IPS-11a (cell line): ENCODE results near the gene LMTK3.

Source experiments
- H3K4me3 ChIP-seq: one replicate; pipeline ENCODE4 v1.5.1; 2013; ENCODE audit warnings: low read depth, low read length, control low read depth

The LMTK3 gene

DNA sequence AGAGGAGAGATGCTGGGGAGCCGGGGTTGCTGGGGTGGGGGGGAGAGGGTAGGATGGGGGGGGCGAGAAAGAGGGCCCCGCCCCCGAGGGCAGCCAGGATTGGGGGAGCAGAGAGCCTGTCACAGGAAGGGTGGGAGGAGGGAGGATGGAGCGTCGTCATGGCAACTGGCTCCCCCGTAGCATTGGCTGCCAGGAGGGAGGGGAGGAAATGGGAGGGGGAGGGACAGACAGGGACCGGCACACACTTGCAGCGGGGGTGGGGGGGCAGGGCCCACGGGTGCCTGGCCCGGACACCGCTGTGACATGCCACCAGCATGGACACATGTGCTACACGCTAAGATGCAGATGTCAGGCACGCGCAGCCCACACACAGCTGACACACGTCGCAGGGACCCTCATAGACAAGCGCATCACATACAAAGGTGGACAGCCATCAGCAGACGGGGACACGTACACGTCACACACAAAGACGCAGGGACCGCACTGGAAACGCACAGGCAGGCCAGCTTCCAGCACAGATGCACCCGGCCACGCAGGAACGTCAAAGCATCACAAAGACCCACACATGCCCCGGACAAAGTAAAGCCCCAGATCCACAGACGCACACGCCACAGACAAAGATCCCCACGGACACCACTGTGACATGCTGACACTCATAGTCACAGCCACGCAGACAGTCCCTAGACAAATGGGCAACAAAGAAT lies at the start of gene LMTK3:
Gene LMTK3 (minus strand): TSS at position 36 of the 704 bp plus-strand sequence. CDS start 259 bp downstream, outside the sequence.
- H3K4me3 ChIP-seq: peak within 1 kb of the TSS; percentile 30

GRCh38 chr19:48561412-48561811 lies 49.8 kb upstream of the LMTK3 start:
- no peak overlapping the region for H3K4me3 ChIP-seq

GRCh38 chr19:48560095-48560530 lies 48.5 kb upstream of the LMTK3 start:
- H3K4me3 ChIP-seq: no peak overlapping the region

DNA sequence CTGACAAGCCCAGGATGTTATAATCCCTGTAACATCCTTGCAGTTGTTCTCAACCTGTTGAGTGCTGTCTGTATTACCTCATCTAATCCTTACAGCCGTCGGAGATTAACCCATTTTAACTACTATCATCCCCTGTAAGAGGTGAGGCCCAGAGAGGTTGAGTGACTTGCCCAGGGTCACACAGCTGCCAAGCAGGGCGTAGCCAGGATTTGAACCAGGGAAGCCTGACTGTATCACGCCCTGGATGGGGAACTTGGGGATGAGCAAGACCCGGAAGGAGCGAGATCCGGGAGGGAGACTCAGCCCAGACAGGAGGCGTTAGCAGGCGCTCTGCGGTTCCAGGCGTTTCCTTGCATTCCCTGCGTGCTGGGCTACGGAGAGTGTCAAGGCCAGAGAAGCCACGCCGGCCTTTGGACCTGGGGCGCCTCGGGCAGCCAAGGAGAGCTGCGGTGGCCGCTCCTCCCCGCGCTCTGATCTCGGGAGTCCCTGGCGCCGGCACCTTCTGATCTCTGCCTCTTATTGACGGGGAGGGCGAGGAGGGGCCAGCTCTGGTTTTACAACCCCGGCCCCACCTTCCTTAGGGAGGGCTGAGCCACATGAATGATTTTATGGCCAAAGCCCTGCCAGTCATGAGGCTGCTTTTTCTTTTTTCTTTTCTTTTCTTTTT lies 46.5 kb upstream of the LMTK3 start:
- no peak overlapping the region for H3K4me3 ChIP-seq

GRCh38 chr19:48556825-48557224 lies 45.2 kb upstream of the LMTK3 start:
- no peak overlapping the region for H3K4me3 ChIP-seq

- no peak overlapping the region for H3K4me3 ChIP-seq
These were observed 44.5 kb upstream of the LMTK3 start for GRCh38 chr19:48556163-48556562.

DNA sequence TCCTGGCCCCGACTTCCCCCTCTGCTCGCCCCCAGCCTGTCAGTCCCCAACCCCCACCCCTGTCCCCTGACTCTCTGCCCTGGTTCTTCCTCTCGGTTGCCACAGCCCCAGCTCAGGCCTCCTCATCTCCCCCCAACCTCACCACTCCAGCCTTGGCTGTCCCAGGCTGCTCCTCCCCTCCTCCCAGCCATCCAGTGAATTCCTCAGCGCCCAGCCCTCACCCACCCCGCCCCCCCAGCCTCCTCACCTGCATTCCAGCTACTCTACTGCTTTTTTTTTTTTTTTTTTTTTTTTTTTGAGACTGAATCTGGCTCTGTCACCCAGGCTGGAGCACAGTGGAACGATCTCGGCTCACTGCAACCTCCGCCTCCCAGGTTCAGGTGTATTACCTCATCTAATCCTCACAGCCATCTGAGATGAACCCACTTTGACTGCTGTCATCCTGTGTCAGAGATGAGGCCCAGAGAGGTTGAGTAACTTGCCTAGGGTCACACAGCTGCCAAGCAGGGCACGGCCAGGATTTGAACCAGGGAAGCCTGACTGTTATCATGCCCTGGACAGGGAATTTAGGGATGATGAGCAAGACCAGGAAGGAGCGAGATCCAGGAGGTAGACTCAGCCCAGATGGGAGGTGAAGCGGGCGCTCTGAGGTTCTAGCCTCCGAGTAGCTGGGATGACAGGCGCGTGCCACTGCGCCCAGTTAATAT lies 42.9 kb upstream of the LMTK3 start:
- no peak overlapping the region for H3K4me3 ChIP-seq

DNA sequence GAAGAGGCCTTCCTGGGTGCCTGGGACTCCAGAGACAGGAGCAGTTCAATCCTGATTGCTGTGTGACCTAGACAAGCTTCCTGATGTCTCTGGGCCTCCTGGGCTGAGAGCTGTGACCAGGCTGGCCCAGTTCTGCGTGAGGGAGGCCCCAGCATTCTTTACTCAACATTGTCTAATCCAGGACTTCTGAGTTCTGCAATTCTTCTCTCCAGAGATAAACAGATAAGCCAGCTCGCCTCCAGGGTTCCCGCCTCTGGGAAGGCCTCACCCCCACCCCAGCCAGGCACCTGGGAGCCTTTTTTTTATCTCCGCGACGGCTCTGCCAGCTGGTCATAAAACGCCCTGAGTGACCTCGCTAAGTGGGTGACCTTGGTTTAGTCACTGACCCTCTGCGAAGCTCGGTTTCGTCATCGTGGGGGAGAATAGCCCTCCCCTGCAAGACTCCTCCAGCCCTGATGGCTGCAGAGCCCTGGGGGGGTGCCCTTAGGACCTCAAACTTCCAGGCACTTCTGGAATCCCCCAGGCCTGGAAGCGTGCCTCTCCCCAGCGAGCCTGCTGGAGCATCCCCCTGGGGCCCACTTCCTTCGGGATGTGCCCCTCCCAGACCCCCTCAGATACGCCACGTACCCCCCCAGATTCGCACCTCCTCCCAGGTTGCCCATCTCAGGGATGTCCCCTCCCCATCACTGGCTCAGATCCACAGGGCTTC lies 42.2 kb upstream of the LMTK3 start:
- no peak overlapping the region for H3K4me3 ChIP-seq

DNA sequence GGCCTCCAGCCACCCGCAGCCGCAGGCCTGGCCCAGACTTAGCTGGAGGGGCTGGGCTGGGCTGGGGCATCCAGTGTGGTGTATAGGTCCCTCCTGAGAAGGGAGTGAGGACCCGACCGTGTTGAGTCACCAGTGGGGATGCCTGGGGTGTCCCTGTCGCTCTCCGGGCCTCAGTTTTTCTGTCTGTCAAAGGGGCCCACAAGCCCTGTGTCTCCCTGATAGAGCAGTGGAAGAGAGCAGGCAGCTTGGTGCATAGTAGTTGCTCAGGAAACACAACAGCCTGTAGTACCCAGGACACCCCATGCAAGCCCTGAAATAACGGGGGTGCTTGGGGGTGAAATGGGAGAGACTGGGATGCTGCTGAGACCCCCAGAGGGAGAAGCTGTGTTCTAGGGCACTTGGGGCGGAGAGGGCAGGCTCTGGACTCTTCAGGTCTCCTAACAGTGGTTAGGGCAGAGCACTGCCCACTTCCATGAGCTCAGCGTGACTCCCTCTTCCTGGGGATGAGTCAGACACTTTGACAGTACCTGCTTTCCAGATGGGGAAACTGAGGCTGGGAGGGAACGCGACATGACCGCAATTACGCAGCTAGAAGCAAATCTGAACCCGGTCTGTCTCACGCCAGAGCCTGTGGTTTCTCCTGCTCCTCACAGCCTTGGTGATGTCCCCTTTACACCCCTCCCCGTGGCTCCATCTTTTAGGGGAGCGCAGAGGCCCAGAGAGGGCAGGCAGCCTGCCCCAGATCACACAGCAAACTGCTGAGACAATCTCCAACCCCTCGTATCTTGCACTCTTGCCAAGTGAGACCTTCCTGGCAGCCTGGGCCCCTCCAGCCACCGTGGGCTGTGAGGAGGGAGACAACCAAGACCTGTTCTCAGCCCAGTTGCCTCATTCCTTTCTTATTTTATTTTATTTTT lies 41.0 kb upstream of the LMTK3 start:
- no peak overlapping the region for H3K4me3 ChIP-seq

- H3K4me3 ChIP-seq: no peak within 1 kb of the TSS
These were observed 40.0 kb upstream of the LMTK3 start, which contains the start of gene SULT2B1 for GRCh38 chr19:48551437-48552302. Gene SULT2B1 (plus strand): TSS chr19:48552172. CDS start chr19:48552253, 81 bp downstream.

DNA sequence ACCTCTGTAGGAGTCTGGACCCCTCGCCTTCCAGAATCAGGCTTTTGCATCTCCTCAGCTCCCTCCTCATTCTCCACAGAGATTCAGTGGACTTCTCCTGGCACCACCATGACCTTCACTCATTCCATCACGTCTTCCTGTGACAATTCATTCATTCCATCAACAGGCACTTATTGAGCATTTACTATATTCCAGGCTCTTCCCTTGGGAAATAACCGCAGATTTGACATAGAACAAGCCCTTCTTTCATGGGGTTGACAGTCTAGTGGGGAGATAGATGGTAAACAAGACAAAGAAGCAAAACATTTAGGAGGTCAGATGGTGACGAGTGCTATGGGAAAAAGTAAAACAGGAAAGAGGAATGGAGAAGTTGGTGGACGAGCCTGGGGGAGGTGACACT lies 37.7 kb upstream of the LMTK3 start:
- H3K4me3 ChIP-seq: no peak overlapping the region

DNA sequence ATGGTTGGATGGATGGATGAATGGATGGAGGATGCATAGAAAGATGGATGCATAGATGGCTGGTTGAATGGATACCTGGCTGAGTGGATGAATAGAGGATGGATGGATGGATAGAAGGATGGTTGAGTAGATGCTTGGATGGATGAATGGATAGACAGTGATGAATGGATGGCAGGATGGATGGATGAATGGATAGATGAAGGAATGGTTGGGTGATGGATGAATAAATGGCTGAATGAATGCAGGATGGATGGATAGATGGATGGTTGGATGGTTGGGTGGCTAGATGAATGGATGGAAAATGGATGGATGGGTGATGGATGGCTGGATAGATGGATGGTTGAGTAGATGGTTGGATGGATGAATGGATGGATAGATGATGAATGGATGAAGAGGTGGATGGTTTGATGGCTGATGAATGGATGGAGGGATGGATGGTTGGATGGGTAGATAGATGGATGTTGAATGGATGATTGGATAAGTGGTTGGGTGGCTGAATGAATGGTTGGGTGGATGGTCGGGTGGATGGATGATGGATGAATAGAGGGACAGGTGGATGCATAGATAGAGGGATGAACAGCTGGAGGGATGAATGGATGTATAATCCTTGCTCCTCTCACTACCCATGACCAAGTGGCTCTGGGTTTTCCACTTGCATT lies 36.7 kb upstream of the LMTK3 start:
- H3K4me3 ChIP-seq: no peak overlapping the region

- no peak overlapping the region for H3K4me3 ChIP-seq
These were observed 36.1 kb upstream of the LMTK3 start for GRCh38 chr19:48547722-48548121.

- no peak overlapping the region for H3K4me3 ChIP-seq
These were observed 33.5 kb upstream of the LMTK3 start for GRCh38 chr19:48544856-48545750.

GRCh38 chr19:48543121-48543710 lies 31.6 kb upstream of the LMTK3 start:
- no peak overlapping the region for H3K4me3 ChIP-seq

DNA sequence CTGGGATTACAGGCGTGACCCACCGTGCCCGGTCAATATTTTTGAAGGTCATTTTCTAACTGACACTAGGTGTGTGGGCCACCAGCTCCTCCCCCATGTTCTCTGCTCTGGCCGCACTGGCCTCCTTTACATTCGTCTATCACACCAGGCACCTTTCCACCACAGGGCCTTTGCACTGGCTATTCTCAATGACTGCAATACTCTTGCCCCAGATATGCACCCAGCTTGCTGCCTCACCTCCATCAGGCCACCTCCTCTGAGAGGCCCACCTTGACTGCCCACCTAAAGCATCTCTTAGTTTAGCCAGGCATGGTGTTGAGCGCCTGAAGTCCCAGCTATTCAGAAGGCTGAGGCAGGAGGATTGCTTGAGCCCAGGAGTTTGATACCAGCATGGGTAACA lies 30.2 kb upstream of the LMTK3 start:
- H3K4me3 ChIP-seq: no peak overlapping the region

DNA sequence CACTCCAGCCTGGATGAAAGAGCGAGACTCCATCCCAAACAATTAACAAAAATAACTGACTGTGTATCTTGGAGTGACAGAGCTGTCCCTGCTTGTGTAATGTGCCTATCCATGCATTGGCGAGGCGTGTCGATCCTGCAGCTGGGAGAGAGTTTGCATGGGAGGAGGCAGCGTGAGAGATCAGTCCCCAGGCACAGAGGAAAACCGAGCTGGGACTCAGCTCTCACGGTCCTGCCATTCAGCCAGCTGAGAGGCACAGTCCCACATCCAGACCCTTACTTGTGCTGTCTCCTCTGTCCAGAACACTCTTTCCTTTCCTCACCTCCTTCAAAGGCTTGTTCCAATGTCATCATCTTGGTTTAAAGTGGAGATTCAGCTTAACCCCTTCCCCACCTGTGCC lies 28.5 kb upstream of the LMTK3 start:
- H3K4me3 ChIP-seq: no peak overlapping the region
